H1 (cell line): ENCODE data around the gene GREB1. TPM values are rescaled to one million over a fixed set of nuclear protein-coding genes. Genes with fewer than 3 reads are reported as not detected.

ENCODE experiments used
- CTCF ChIA-PET: fragments of 300-600 bp; sonication (Branson Sonifier 250); formaldehyde crosslinking; loops from one replicate; lab custom pipeline; 2021; ENCODE audit not compliant: partially characterized antibody; lab: Charles Lee
- POLR2A ChIA-PET: fragments of 300-600 bp; sonication (Branson Sonifier 250); formaldehyde crosslinking; loops from one replicate; lab custom pipeline; 2021; ENCODE audit warnings: inconsistent platforms; ENCODE audit not compliant: partially characterized antibody; lab: Charles Lee
- DNase-seq, 2 experiments: peaks; one replicate each; pipeline versions ENCODE4 v3.0.0 to v3.0.0-alpha.2; 2010 to 2022; ENCODE audit warnings: low spot score in 2 of 2, low read depth in 1 of 2, mixed read lengths in 1 of 2
- FAIRE-seq: peaks from 2 replicates; lab custom pipeline; 2011; peaks lifted over from hg19 to GRCh38; lab: Jason Lieb, UNC
- H2AFZ ChIP-seq: 2 replicates; pipeline ENCODE4 v1.8.1; 2012; ENCODE audit warnings: low read length, inconsistent platforms
- H2AK5ac ChIP-seq: 2 replicates; pipeline ENCODE4 v1.6.1; 2013; ENCODE audit warnings: low read depth, low read length
- H2BK120ac ChIP-seq: replicated peaks from 2 replicates; pipeline ENCODE3; 2013; ENCODE audit warnings: low read depth, low read length, inconsistent platforms
- H2BK12ac ChIP-seq: 2 replicates; pipeline ENCODE4 v1.6.1; 2013; ENCODE audit warnings: low read depth, low read length
- H2BK15ac ChIP-seq: 2 replicates; pipeline ENCODE4 v1.6.1; 2013; ENCODE audit warnings: low read length
- H2BK20ac ChIP-seq: 2 replicates; pipeline ENCODE4 v1.6.1; 2013; ENCODE audit warnings: low read length
- H2BK5ac ChIP-seq: 2 replicates; pipeline ENCODE4 v1.6.1; 2013; ENCODE audit warnings: low read depth, low read length
- H3K14ac ChIP-seq: 2 replicates; pipeline ENCODE4 v1.6.1; 2013; ENCODE audit warnings: inconsistent platforms; ENCODE audit not compliant: insufficient read length
- H3K18ac ChIP-seq: 2 replicates; pipeline ENCODE4 v1.6.1; 2013; ENCODE audit warnings: low read length; ENCODE audit errors: extremely low read depth
- H3K23ac ChIP-seq: 2 replicates; pipeline ENCODE4 v1.6.1; 2013; ENCODE audit warnings: inconsistent platforms; ENCODE audit not compliant: insufficient read length
- H3K23me2 ChIP-seq: 2 replicates; pipeline ENCODE4 v1.6.1; 2013; ENCODE audit warnings: low read depth, low read length
- H3K27ac ChIP-seq: 2 replicates; pipeline ENCODE4 v1.6.1; 2011; ENCODE audit warnings: low read depth, low read length, inconsistent platforms
- H3K27me3 ChIP-seq, 4 experiments: replicated peaks in 1 of 4; 1 replicate in 1 of 4; 2 replicates in 3 of 4; pipeline versions ENCODE4 v1.6.1 to v1.8.1; 2011 to 2013; ENCODE audit warnings: low read length in 3 of 4, mild to moderate bottlenecking in 3 of 4, inconsistent platforms in 2 of 4, mixed read lengths in 2 of 4, moderate library complexity in 1 of 4; ENCODE audit not compliant: control insufficient read depth in 3 of 4, insufficient read depth in 3 of 4; ENCODE audit errors: extremely low read depth in 1 of 4
- H3K36me3 ChIP-seq, 4 experiments: 2 replicates each; pipeline versions ENCODE4 v1.6.1 to v1.8.1; 2011 to 2013; ENCODE audit warnings: mild to moderate bottlenecking in 4 of 4, low read length in 3 of 4, moderate library complexity in 2 of 4, control low read depth in 1 of 4, inconsistent platforms in 1 of 4; ENCODE audit not compliant: insufficient read depth in 4 of 4, control insufficient read depth in 2 of 4
- H3K4ac ChIP-seq: replicated peaks from 2 replicates; pipeline ENCODE3; 2013; ENCODE audit warnings: low read length, low read depth, mixed read lengths, inconsistent platforms; ENCODE audit not compliant: insufficient read length
- H3K4me1 ChIP-seq, 4 experiments: replicated peaks in 1 of 4; 1 replicate in 1 of 4; 2 replicates in 3 of 4; pipeline versions ENCODE4 v1.6.1 to v1.8.1; 2011 to 2013; ENCODE audit warnings: low read length in 3 of 4, inconsistent platforms in 2 of 4, mixed read lengths in 1 of 4; ENCODE audit not compliant: insufficient read depth in 4 of 4, control insufficient read depth in 3 of 4
- H3K4me2 ChIP-seq, 2 experiments: 2 replicates each; pipeline versions ENCODE4 v1.6.1 to v1.8.1; 2011 to 2013; ENCODE audit warnings: low read depth in 2 of 2, low read length in 2 of 2, control low read depth in 1 of 2, inconsistent platforms in 1 of 2, mild to moderate bottlenecking in 1 of 2; ENCODE audit not compliant: insufficient read depth in 1 of 2
- H3K4me3 ChIP-seq, 4 experiments: fragments of 200-600, 300-600 bp in 1 of 4; sonication (generic), shearing (Covaris generic), sonication (Bioruptor Twin) in 1 of 4; 2 replicates each; pipeline versions ENCODE4 v1.5.1 to v1.8.1; 2011 to 2016; ENCODE audit warnings: low read length in 4 of 4, low read depth in 3 of 4, control low read depth in 2 of 4, inconsistent platforms in 2 of 4, mild to moderate bottlenecking in 2 of 4, mixed read lengths in 1 of 4, moderate library complexity in 1 of 4; ENCODE audit not compliant: insufficient read depth in 2 of 4; ENCODE audit errors: extremely low read depth in 1 of 4
- H3K56ac ChIP-seq: replicated peaks from 2 replicates; pipeline ENCODE3; 2013; ENCODE audit warnings: low read depth, mild to moderate bottlenecking, mixed read lengths, low read length, inconsistent platforms; ENCODE audit not compliant: insufficient read length
- H3K79me1 ChIP-seq: 2 replicates; pipeline ENCODE4 v1.6.1; 2013; ENCODE audit warnings: low read depth, low read length, control low read depth
- H3K79me2 ChIP-seq, 2 experiments: 2 replicates each; pipeline versions ENCODE4 v1.6.1 to v1.8.1; 2012 to 2013; ENCODE audit warnings: low read length in 2 of 2, mild to moderate bottlenecking in 2 of 2, inconsistent platforms in 1 of 2; ENCODE audit not compliant: insufficient read depth in 2 of 2, control insufficient read depth in 1 of 2
- H3K9ac ChIP-seq, 4 experiments: replicated peaks in 1 of 4; 1 replicate in 1 of 4; 2 replicates in 3 of 4; pipeline versions ENCODE4 v1.6.1 to v1.8.1; 2011 to 2013; ENCODE audit warnings: low read depth in 3 of 4, low read length in 3 of 4, control low read depth in 2 of 4, mild to moderate bottlenecking in 2 of 4, moderate library complexity in 2 of 4, inconsistent platforms in 1 of 4; ENCODE audit errors: extremely low read depth in 1 of 4
- H3K9me3 ChIP-seq, 2 experiments: 2 replicates each; pipeline versions ENCODE4 v1.6.1 to v1.8.1; 2012 to 2013; ENCODE audit warnings: mild to moderate bottlenecking in 2 of 2, moderate library complexity in 2 of 2, control low read depth in 1 of 2, inconsistent platforms in 1 of 2, low read depth in 1 of 2, low read length in 1 of 2, mixed read lengths in 1 of 2; ENCODE audit not compliant: insufficient read depth in 2 of 2
- H4K20me1 ChIP-seq, 2 experiments: replicated peaks in 1 of 2; 2 replicates each; pipeline versions ENCODE3 to v1.8.1; 2011 to 2013; ENCODE audit warnings: inconsistent platforms in 2 of 2, low read length in 2 of 2, mild to moderate bottlenecking in 1 of 2; ENCODE audit not compliant: insufficient read depth in 2 of 2, control insufficient read depth in 1 of 2
- H4K5ac ChIP-seq: 2 replicates; pipeline ENCODE4 v1.6.1; 2013; ENCODE audit warnings: low read length, low read depth, mixed read lengths, inconsistent platforms; ENCODE audit not compliant: insufficient read length
- H4K8ac ChIP-seq: 2 replicates; pipeline ENCODE4 v1.8.0; 2013; ENCODE audit warnings: mild to moderate bottlenecking, moderate library complexity, low read length, inconsistent platforms; ENCODE audit not compliant: insufficient read depth; ENCODE audit errors: extremely low read depth
- H4K91ac ChIP-seq: replicated peaks from 2 replicates; pipeline ENCODE3; 2013; ENCODE audit warnings: low read length, mixed read lengths, inconsistent platforms; ENCODE audit not compliant: insufficient read length
- ASH2L ChIP-seq: fragments of 200-600, 300-600 bp; sonication (generic); IDR thresholded peaks from one replicate; pipeline ENCODE4 v1.7.1; 2017; ENCODE audit warnings: low read length
- BACH1 ChIP-seq: IDR thresholded peaks from 2 replicates; pipeline ENCODE4 v1.6.1; 2012; ENCODE audit warnings: low read length, improper control_type of control experiment
- CBX8 ChIP-seq: fragments of 300-800, 300-1000 bp; sonication (generic); IDR thresholded peaks from 2 replicates; pipeline ENCODE4 v1.7.1; 2016; ENCODE audit warnings: low read depth, low read length, borderline replicate concordance
- CHD1 ChIP-seq: IDR thresholded peaks from 2 replicates; pipeline ENCODE4 v1.6.1; 2012; ENCODE audit warnings: low read depth, low read length, improper control_type of control experiment
- CTBP2 ChIP-seq: IDR thresholded peaks from 2 replicates; pipeline ENCODE4 v1.7.0; 2011; ENCODE audit warnings: borderline replicate concordance, mild to moderate bottlenecking, moderate library complexity, mixed read lengths, low read length; ENCODE audit not compliant: insufficient read depth, insufficient read length
- E2F6 ChIP-seq: IDR thresholded peaks from 2 replicates; pipeline ENCODE4 v1.6.1; 2012; ENCODE audit warnings: inconsistent platforms
- EGR1 ChIP-seq: IDR thresholded peaks from 2 replicates; pipeline ENCODE4 v1.6.1; 2011; ENCODE audit warnings: low read depth, low read length, borderline replicate concordance
- GABPA ChIP-seq: IDR thresholded peaks from 2 replicates; pipeline ENCODE4 v1.6.1; 2011; ENCODE audit warnings: mild to moderate bottlenecking, low read length, moderate library complexity, borderline replicate concordance; ENCODE audit not compliant: insufficient read depth
- SRF ChIP-seq: IDR thresholded peaks from 2 replicates; pipeline ENCODE4 v1.6.1; 2011; ENCODE audit warnings: mild to moderate bottlenecking, low read depth, low read length, moderate library complexity
- SUZ12 ChIP-seq: fragments of 200-600 bp; sonication (generic); IDR thresholded peaks from 2 replicates; pipeline ENCODE4 v1.6.1; 2012; ENCODE audit warnings: mild to moderate bottlenecking, inconsistent platforms, low read length, moderate library complexity, mixed read lengths
- TBP ChIP-seq: IDR thresholded peaks from 2 replicates; pipeline ENCODE4 v1.6.1; 2011; ENCODE audit warnings: low read depth, low read length, improper control_type of control experiment
- TCF12 ChIP-seq: IDR thresholded peaks from 2 replicates; pipeline ENCODE4 v1.6.1; 2011; ENCODE audit warnings: low read depth, mild to moderate bottlenecking, low read length
- WGBS, 2 experiments: shearing (Covaris generic) in 1 of 2; methylation state at CpG; one replicate each; pipeline versions ENCODE4 v1.1.6 to v1.1.7; 2013 to 2015; ENCODE audit warnings: low lambda C conversion rate in 2 of 2, mixed read lengths in 2 of 2, inconsistent platforms in 1 of 2, low coverage in 1 of 2, missing lambda C conversion rate in 1 of 2; ENCODE audit not compliant: insufficient replicate concordance in 2 of 2, insufficient coverage in 1 of 2, insufficient read length in 1 of 2; ENCODE audit errors: extremely low coverage in 1 of 2, missing lambda C conversion rate in 1 of 2; 5-methylcytosine and 5-hydroxymethylcytosine counted together
- polyA plus RNA-seq, 7 experiments: library from polyadenylated mRNA; depleted of rRNA in 3 of 7; stranded (reverse) in 5 of 7; unstranded in 2 of 7; fragments of >200 nt in 5 of 7; fragments of 200-250 nt in 2 of 7; gene quantifications; 1 replicate in 5 of 7; 2 replicates in 1 of 7; 4 replicates in 1 of 7; pipeline versions ENCODE4 v1.2.1 to v1.2.3, GENCODE V29; 2011 to 2013; ENCODE audit warnings: missing spikeins in 2 of 7, mixed read lengths in 2 of 7
- total RNA-seq: library from RNA; stranded (reverse); fragmentation: NEBNext Ultra II Directional; extraction: Animal tissue kit (Norgen Biotek cat#: 25700); gene quantifications from 2 replicates; pipeline ENCODE4 v1.2.1, GENCODE V29; 2021

GREB1 gene
- total and polyA plus RNA-seq, 2 of the 8 experiments (the other 6 are each of a cell fraction or from before 2014, with no cell fraction given): 7.9 to 43.4 TPM

GRCh38 chr2:11680182-11680900, 146.5 kb downstream of the GREB1 start:
- DNase-seq: no peak
- H3K14ac ChIP-seq: no peak overlapping the region
- H3K4me2 ChIP-seq: no peak overlapping the region
- FAIRE-seq: no peak
- H4K20me1 ChIP-seq: no peaks in the 10 kb centered on the region
- no peaks in the 10 kb centered on the region for H3K79me1 ChIP-seq
- ChIA-PET CTCF (interaction anchor here (1.0 to 8.1 kb wide), 31 partner anchors 8 to 556 kb away, joined by 3 to 91 read pairs (median 5); partner anchors contain the start of gene NTSR2), POLR2A (interaction anchor here (1.7 kb wide), 1 partner anchor 11 kb away, joined by 3 read pairs; the partner anchor contains the start of gene NTSR2)
- H3K23me2 ChIP-seq: no peaks in the 10 kb centered on the region
- H3K9ac ChIP-seq: no peak overlapping the region
- H4K5ac ChIP-seq: no peak overlapping the region
- H4K8ac ChIP-seq: no peak overlapping the region
- no peak overlapping the region for H3K4me3 ChIP-seq
- H2BK15ac ChIP-seq: no peak overlapping the region
- no peak overlapping the region; the same call in 1 of the 2 replicates for H2BK20ac ChIP-seq
- no peaks in the 10 kb centered on the region for H3K9me3 ChIP-seq
- H3K36me3 ChIP-seq: no peaks in the 10 kb centered on the region
- no peak overlapping the region for H2AFZ ChIP-seq
- WGBS, 2 experiments: 84% methylated on average over 14 of the region's 16 CpGs; no CpG with 5 or more reads in 1 of the 2 experiments
- no peak overlapping the region for H3K27ac ChIP-seq
- H3K79me2 ChIP-seq: no peaks in the 10 kb centered on the region
- H3K23ac ChIP-seq: no peak overlapping the region
- H3K56ac ChIP-seq: no peak overlapping the region
- no peak overlapping the region for H3K18ac ChIP-seq
- H4K91ac ChIP-seq: no peak overlapping the region
- H3K4me1 ChIP-seq: peaks cover 3 to 18% (median 10%) of the 10 kb centered on the region in 4 experiments; a peak in 6 of 7 replicates
- H2BK5ac ChIP-seq: no peak overlapping the region
- no peak overlapping the region for H2AK5ac ChIP-seq
- H2BK12ac ChIP-seq: no peak overlapping the region
- H3K27me3 ChIP-seq: no peaks in the 10 kb centered on the region
- H2BK120ac ChIP-seq: no peak overlapping the region
- no peak overlapping the region for H3K4ac ChIP-seq
- TF ChIP-seq EGR1 (no peak), CBX8 (no peak), E2F6 (no peak), GABPA (no peak), ASH2L (no peak), CTBP2 (no peak), BACH1 (no peak), TBP (no peak), CHD1 (no peak), SRF (no peak), SUZ12 (no peak), TCF12 (no peak)
